Measurements from ENCODE around the gene FBXO2.

GRCh38 chr1:11688506-11688905 lies 34.3 kb upstream of the FBXO2 start:
- no peak for TF ChIP-seq POLR2A (IDR thresholded peaks at IDR 0.05; ENCODE audit: low read depth, low read length)
- TF ChIP-seq POLR2AphosphoS5 (IDR thresholded peaks at IDR 0.05; ENCODE audit: low read depth, low read length) = no peak
